ENCODE measurements around the gene LSM5. TPM values are rescaled to one million over a fixed set of nuclear protein-coding genes. Genes with fewer than 3 reads are reported as not detected.

The LSM5 gene
- total RNA-seq, 4 donors from 2014 or later: 1.8 to 22.8 (median 18.3) TPM; not detected in 1

DNA sequence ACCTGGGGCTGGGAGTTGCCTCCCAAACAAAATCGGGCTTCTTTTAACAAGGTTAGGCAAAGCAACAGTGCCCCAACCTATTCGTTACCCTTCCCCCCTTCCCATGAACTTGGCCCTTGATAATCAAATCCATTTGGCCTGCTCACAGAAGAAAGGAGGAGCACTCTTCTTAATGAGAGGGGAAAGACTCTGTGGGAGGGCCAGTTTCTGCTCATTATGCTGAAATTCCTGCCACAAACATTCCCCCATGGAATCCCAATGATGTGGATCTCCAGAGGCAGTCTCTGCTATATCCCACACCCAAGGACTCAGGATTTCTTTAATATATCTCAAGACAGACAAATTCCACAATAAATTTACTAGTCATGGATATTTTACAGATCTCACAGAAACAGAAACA is 43.0 kb downstream of the LSM5 start:
- no peak overlapping the region for H3K4me3 ChIP-seq
- no peaks in the 10 kb centered on the region for H3K4me1 ChIP-seq
- H3K27ac ChIP-seq: no peak overlapping the region
- no peaks in the 10 kb centered on the region for H3K27me3 ChIP-seq
- in situ Hi-C loops (cut with MboI; ENCODE audit: low pct_ligation_motif_present in 1 of 4, low pct_unique_long_range_greater_than_20kb in 1 of 4, low sequenced_read_pairs in 3 of 4): no loop called here
- H3K36me3 ChIP-seq: no peaks in the 10 kb centered on the region
- DNase-seq: no peak
- TF ChIP-seq, protein P1, sequence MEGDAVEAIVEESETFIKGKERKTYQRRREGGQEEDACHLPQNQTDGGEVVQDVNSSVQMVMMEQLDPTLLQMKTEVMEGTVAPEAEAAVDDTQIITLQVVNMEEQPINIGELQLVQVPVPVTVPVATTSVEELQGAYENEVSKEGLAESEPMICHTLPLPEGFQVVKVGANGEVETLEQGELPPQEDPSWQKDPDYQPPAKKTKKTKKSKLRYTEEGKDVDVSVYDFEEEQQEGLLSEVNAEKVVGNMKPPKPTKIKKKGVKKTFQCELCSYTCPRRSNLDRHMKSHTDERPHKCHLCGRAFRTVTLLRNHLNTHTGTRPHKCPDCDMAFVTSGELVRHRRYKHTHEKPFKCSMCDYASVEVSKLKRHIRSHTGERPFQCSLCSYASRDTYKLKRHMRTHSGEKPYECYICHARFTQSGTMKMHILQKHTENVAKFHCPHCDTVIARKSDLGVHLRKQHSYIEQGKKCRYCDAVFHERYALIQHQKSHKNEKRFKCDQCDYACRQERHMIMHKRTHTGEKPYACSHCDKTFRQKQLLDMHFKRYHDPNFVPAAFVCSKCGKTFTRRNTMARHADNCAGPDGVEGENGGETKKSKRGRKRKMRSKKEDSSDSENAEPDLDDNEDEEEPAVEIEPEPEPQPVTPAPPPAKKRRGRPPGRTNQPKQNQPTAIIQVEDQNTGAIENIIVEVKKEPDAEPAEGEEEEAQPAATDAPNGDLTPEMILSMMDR (IDR thresholded peaks at IDR 0.05): no peak
- TF ChIP-seq POLR2A (IDR thresholded peaks at IDR 0.05) (no peak), POLR2AphosphoS5 (IDR thresholded peaks at IDR 0.05) (no peak), EP300 (IDR thresholded peaks at IDR 0.05; ENCODE audit: low read depth) (no peak)
- intact Hi-C loops (cut with DNase I; ENCODE audit: low total_unique reads): no loop called here
- no peaks in the 10 kb centered on the region for H3K9me3 ChIP-seq
- 73% methylated on average over 2 of the region's 2 CpGs; no CpG with 5 or more reads in 1 of the 2 donors for WGBS, 2 donors (ENCODE audit: low coverage in 1 of 2)

DNA sequence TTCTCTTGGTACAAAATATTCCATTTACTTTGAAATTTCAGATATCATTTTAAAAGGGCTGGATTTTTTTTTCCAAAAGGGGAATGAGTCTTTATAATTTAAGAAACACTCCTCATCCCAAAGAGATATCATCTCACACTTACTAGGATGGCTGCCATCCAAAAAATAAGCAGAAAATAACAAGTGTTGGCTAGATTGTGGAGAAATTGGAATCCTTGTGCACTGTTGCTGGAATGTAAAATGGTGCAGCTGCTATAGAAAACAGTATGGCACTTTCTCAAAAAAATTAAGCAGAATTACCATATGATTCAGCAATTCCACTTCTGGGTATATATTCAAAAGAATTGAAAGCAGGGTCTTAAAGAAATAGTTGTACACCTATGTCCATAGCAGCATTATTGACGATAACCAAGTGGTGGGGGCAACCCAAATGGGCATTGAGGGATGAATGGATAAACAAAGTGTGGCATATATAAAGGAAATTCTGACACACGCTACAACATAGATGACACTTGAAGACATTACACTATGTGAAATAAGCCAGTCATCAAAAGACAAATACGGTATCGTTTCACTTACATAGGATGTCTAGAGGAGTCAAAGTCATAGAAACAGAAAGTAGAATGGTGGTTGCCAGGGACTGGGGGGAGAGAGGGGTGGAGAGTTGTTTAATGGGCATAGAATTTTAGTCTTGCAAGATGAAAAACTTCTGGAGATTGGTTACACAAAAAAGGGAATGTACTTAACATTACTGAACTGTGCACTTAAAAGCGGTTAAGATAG is 53.8 kb downstream of the LSM5 start:
- no peaks in the 10 kb centered on the region for H3K27me3 ChIP-seq
- no peak for DNase-seq
- H3K9me3 ChIP-seq: no peaks in the 10 kb centered on the region
- WGBS, 2 donors (ENCODE audit: low coverage in 1 of 2): 89% methylated on average over 5 of the region's 5 CpGs
- TF ChIP-seq POLR2A (IDR thresholded peaks at IDR 0.05) (no peak), POLR2AphosphoS5 (IDR thresholded peaks at IDR 0.05) (no peak), EP300 (IDR thresholded peaks at IDR 0.05; ENCODE audit: low read depth) (no peak)
- TF ChIP-seq, protein P1 (IDR thresholded peaks at IDR 0.05): no peak
- in situ Hi-C loops (cut with MboI; ENCODE audit: low pct_ligation_motif_present in 1 of 4, low pct_unique_long_range_greater_than_20kb in 1 of 4, low sequenced_read_pairs in 3 of 4): no loop called here
- no peak overlapping the region for H3K27ac ChIP-seq
- no peaks in the 10 kb centered on the region for H3K4me1 ChIP-seq
- H3K36me3 ChIP-seq: no peaks in the 10 kb centered on the region
- intact Hi-C loops (cut with DNase I; ENCODE audit: low total_unique reads): no loop called here
- H3K4me3 ChIP-seq: no peak overlapping the region

Other genes starting within 250 kb of the LSM5 start
- gene AVL9, start 5.1 kb upstream of the LSM5 start, total RNA-seq: 10 to 100 TPM; 50.9 to 69.2 (median 62.9) TPM